ENCODE measurements around the gene TLE1.

The TLE1 gene

GRCh38 chr9:81549500-81550206, 139.7 kb downstream of the TLE1 start:
- Histone ChIP-seq H3K4me3 (ENCODE audit: low read depth, low read length) (no peak overlapping the region), H3K79me2 (ENCODE audit: control insufficient read depth, insufficient read depth, low read length, unreplicated experiment) (no peaks in the 10 kb centered on the region), H3K4me1 (ENCODE audit: control insufficient read depth, insufficient read depth, low read length, unreplicated experiment) (no peaks in the 10 kb centered on the region), H2AFZ (ENCODE audit: low read length, unreplicated experiment) (no peak overlapping the region), H3K27me3 (ENCODE audit: insufficient read depth, low read length) (no peaks in the 10 kb centered on the region), H3K27ac (ENCODE audit: low read depth, low read length) (no peak overlapping the region), H3K36me3 (ENCODE audit: insufficient read depth, low read length) (no peaks in the 10 kb centered on the region)

GRCh38 chr9:81548911-81549310, 140.4 kb downstream of the TLE1 start:
- Histone ChIP-seq H3K4me3 (ENCODE audit: low read depth, low read length) (no peak overlapping the region), H3K27me3 (ENCODE audit: insufficient read depth, low read length) (no peaks in the 10 kb centered on the region), H2AFZ (ENCODE audit: low read length, unreplicated experiment) (no peak overlapping the region), H3K36me3 (ENCODE audit: insufficient read depth, low read length) (no peaks in the 10 kb centered on the region), H3K4me1 (ENCODE audit: control insufficient read depth, insufficient read depth, low read length, unreplicated experiment) (no peaks in the 10 kb centered on the region), H3K27ac (ENCODE audit: low read depth, low read length) (no peak overlapping the region), H3K79me2 (ENCODE audit: control insufficient read depth, insufficient read depth, low read length, unreplicated experiment) (no peaks in the 10 kb centered on the region)

- Histone ChIP-seq H3K36me3 (ENCODE audit: insufficient read depth, low read length) (no peaks in the 10 kb centered on the region), H3K4me3 (ENCODE audit: low read depth, low read length) (no peak overlapping the region), H2AFZ (ENCODE audit: low read length, unreplicated experiment) (no peak overlapping the region), H3K4me1 (ENCODE audit: control insufficient read depth, insufficient read depth, low read length, unreplicated experiment) (no peaks in the 10 kb centered on the region), H3K27ac (ENCODE audit: low read depth, low read length) (no peak overlapping the region), H3K79me2 (ENCODE audit: control insufficient read depth, insufficient read depth, low read length, unreplicated experiment) (no peaks in the 10 kb centered on the region), H3K27me3 (ENCODE audit: insufficient read depth, low read length) (no peaks in the 10 kb centered on the region)
Measured at GRCh38 chr9:81546489-81546888, 142.9 kb downstream of the TLE1 start.

GRCh38 chr9:81543695-81544094, 145.7 kb downstream of the TLE1 start:
- Histone ChIP-seq H2AFZ (ENCODE audit: low read length, unreplicated experiment) (no peak overlapping the region), H3K36me3 (ENCODE audit: insufficient read depth, low read length) (no peaks in the 10 kb centered on the region), H3K4me1 (ENCODE audit: control insufficient read depth, insufficient read depth, low read length, unreplicated experiment) (no peaks in the 10 kb centered on the region), H3K79me2 (ENCODE audit: control insufficient read depth, insufficient read depth, low read length, unreplicated experiment) (no peaks in the 10 kb centered on the region), H3K27ac (ENCODE audit: low read depth, low read length) (no peak overlapping the region), H3K4me3 (ENCODE audit: low read depth, low read length) (no peak overlapping the region), H3K27me3 (ENCODE audit: insufficient read depth, low read length) (no peaks in the 10 kb centered on the region)

GRCh38 chr9:81542118-81542889, 147.0 kb downstream of the TLE1 start:
- Histone ChIP-seq H3K27ac (ENCODE audit: low read depth, low read length) (no peak overlapping the region), H3K79me2 (ENCODE audit: control insufficient read depth, insufficient read depth, low read length, unreplicated experiment) (no peaks in the 10 kb centered on the region), H3K4me1 (ENCODE audit: control insufficient read depth, insufficient read depth, low read length, unreplicated experiment) (no peaks in the 10 kb centered on the region), H3K4me3 (ENCODE audit: low read depth, low read length) (no peak overlapping the region), H3K36me3 (ENCODE audit: insufficient read depth, low read length) (no peaks in the 10 kb centered on the region), H3K27me3 (ENCODE audit: insufficient read depth, low read length) (no peaks in the 10 kb centered on the region), H2AFZ (ENCODE audit: low read length, unreplicated experiment) (no peak overlapping the region)

- H3K27me3 ChIP-seq (ENCODE audit: insufficient read depth, low read length): no peaks in the 10 kb centered on the region
- no peak overlapping the region for H2AFZ ChIP-seq (ENCODE audit: low read length, unreplicated experiment)
- no peaks in the 10 kb centered on the region for H3K79me2 ChIP-seq (ENCODE audit: control insufficient read depth, insufficient read depth, low read length, unreplicated experiment)
- no peaks in the 10 kb centered on the region for H3K4me1 ChIP-seq (ENCODE audit: control insufficient read depth, insufficient read depth, low read length, unreplicated experiment)
- no peak overlapping the region for H3K4me3 ChIP-seq (ENCODE audit: low read depth, low read length)
- H3K36me3 ChIP-seq (ENCODE audit: insufficient read depth, low read length): no peaks in the 10 kb centered on the region
- H3K27ac ChIP-seq (ENCODE audit: low read depth, low read length): no peak overlapping the region
Measured at GRCh38 chr9:81540142-81540710, 149.1 kb downstream of the TLE1 start.

GRCh38 chr9:81539317-81539716, 150.0 kb downstream of the TLE1 start:
- H3K27ac ChIP-seq (ENCODE audit: low read depth, low read length): no peak overlapping the region
- H3K27me3 ChIP-seq (ENCODE audit: insufficient read depth, low read length): no peaks in the 10 kb centered on the region
- no peaks in the 10 kb centered on the region for H3K36me3 ChIP-seq (ENCODE audit: insufficient read depth, low read length)
- no peaks in the 10 kb centered on the region for H3K79me2 ChIP-seq (ENCODE audit: control insufficient read depth, insufficient read depth, low read length, unreplicated experiment)
- H2AFZ ChIP-seq (ENCODE audit: low read length, unreplicated experiment): no peak overlapping the region
- H3K4me1 ChIP-seq (ENCODE audit: control insufficient read depth, insufficient read depth, low read length, unreplicated experiment): no peaks in the 10 kb centered on the region
- H3K4me3 ChIP-seq (ENCODE audit: low read depth, low read length): no peak overlapping the region

GRCh38 chr9:81538890-81539289, 150.5 kb downstream of the TLE1 start:
- H2AFZ ChIP-seq (ENCODE audit: low read length, unreplicated experiment): no peak overlapping the region
- H3K79me2 ChIP-seq (ENCODE audit: control insufficient read depth, insufficient read depth, low read length, unreplicated experiment): no peaks in the 10 kb centered on the region
- H3K4me3 ChIP-seq (ENCODE audit: low read depth, low read length): no peak overlapping the region
- H3K27ac ChIP-seq (ENCODE audit: low read depth, low read length): no peak overlapping the region
- no peaks in the 10 kb centered on the region for H3K36me3 ChIP-seq (ENCODE audit: insufficient read depth, low read length)
- H3K4me1 ChIP-seq (ENCODE audit: control insufficient read depth, insufficient read depth, low read length, unreplicated experiment): no peaks in the 10 kb centered on the region
- no peaks in the 10 kb centered on the region for H3K27me3 ChIP-seq (ENCODE audit: insufficient read depth, low read length)

- Histone ChIP-seq H3K27me3 (ENCODE audit: insufficient read depth, low read length) (no peaks in the 10 kb centered on the region), H3K27ac (ENCODE audit: low read depth, low read length) (no peak overlapping the region), H3K4me3 (ENCODE audit: low read depth, low read length) (no peak overlapping the region), H3K36me3 (ENCODE audit: insufficient read depth, low read length) (no peaks in the 10 kb centered on the region), H2AFZ (ENCODE audit: low read length, unreplicated experiment) (no peak overlapping the region), H3K79me2 (ENCODE audit: control insufficient read depth, insufficient read depth, low read length, unreplicated experiment) (no peaks in the 10 kb centered on the region), H3K4me1 (ENCODE audit: control insufficient read depth, insufficient read depth, low read length, unreplicated experiment) (no peaks in the 10 kb centered on the region)
Measured at GRCh38 chr9:81537964-81538363, 151.4 kb downstream of the TLE1 start.

GRCh38 chr9:81536242-81537025, 152.9 kb downstream of the TLE1 start:
- no peaks in the 10 kb centered on the region for H3K4me1 ChIP-seq (ENCODE audit: control insufficient read depth, insufficient read depth, low read length, unreplicated experiment)
- H3K4me3 ChIP-seq (ENCODE audit: low read depth, low read length): no peak overlapping the region
- H2AFZ ChIP-seq (ENCODE audit: low read length, unreplicated experiment): no peak overlapping the region
- H3K27ac ChIP-seq (ENCODE audit: low read depth, low read length): no peak overlapping the region
- no peaks in the 10 kb centered on the region for H3K36me3 ChIP-seq (ENCODE audit: insufficient read depth, low read length)
- no peaks in the 10 kb centered on the region for H3K27me3 ChIP-seq (ENCODE audit: insufficient read depth, low read length)
- no peaks in the 10 kb centered on the region for H3K79me2 ChIP-seq (ENCODE audit: control insufficient read depth, insufficient read depth, low read length, unreplicated experiment)

All from ACC112 (cell line).